ENCODE data around the gene ALDH8A1. TPM values are rescaled to one million over a fixed set of nuclear protein-coding genes. Genes with fewer than 3 reads are reported as not detected.

Gene ALDH8A1
- total RNA-seq, 1 donor from 2014 or later, result 0.15 TPM

- no peak for TF ChIP-seq CTCF (IDR thresholded peaks at IDR 0.05; ENCODE audit: unreplicated experiment)
- no peak for DNase-seq (ENCODE audit: low spot score)
- no peak overlapping the region for H3K4me3 Mint-ChIP-seq (ENCODE audit: unreplicated experiment)
- H3K9me3 Mint-ChIP-seq (ENCODE audit: unreplicated experiment), result no peaks in the 10 kb centered on the region
- H3K27me3 Mint-ChIP-seq (ENCODE audit: unreplicated experiment), result peaks cover 2% of the 10 kb centered on the region
- H3K4me1 Mint-ChIP-seq (ENCODE audit: unreplicated experiment), result no peaks in the 10 kb centered on the region
- H3K27ac Mint-ChIP-seq (ENCODE audit: unreplicated experiment), result no peak overlapping the region
- no peaks in the 10 kb centered on the region for H3K36me3 Mint-ChIP-seq (ENCODE audit: low read depth, unreplicated experiment)
These were observed 13.0 kb downstream of the ALDH8A1 start for GRCh38 chr6:134936931-134937330.

- Mint-ChIP-seq H3K9me3 (ENCODE audit: unreplicated experiment) (no peaks in the 10 kb centered on the region), H3K4me3 (ENCODE audit: unreplicated experiment) (no peak overlapping the region), H3K36me3 (ENCODE audit: low read depth, unreplicated experiment) (no peaks in the 10 kb centered on the region), H3K4me1 (ENCODE audit: unreplicated experiment) (no peaks in the 10 kb centered on the region), H3K27ac (ENCODE audit: unreplicated experiment) (no peak overlapping the region), H3K27me3 (ENCODE audit: unreplicated experiment) (peaks cover 2% of the 10 kb centered on the region)
- no peak for TF ChIP-seq CTCF (IDR thresholded peaks at IDR 0.05; ENCODE audit: unreplicated experiment)
- no peak for DNase-seq (ENCODE audit: low spot score)
These were observed 13.4 kb downstream of the ALDH8A1 start for GRCh38 chr6:134936476-134936875.

GRCh38 chr6:134934793-134935485 lies 15.0 kb downstream of the ALDH8A1 start:
- H3K4me3 Mint-ChIP-seq (ENCODE audit: unreplicated experiment), result no peak overlapping the region
- H3K27me3 Mint-ChIP-seq (ENCODE audit: unreplicated experiment), result peaks cover 2% of the 10 kb centered on the region
- H3K9me3 Mint-ChIP-seq (ENCODE audit: unreplicated experiment), result no peaks in the 10 kb centered on the region
- no peaks in the 10 kb centered on the region for H3K36me3 Mint-ChIP-seq (ENCODE audit: low read depth, unreplicated experiment)
- TF ChIP-seq CTCF (IDR thresholded peaks at IDR 0.05; ENCODE audit: unreplicated experiment), result no peak
- no peaks in the 10 kb centered on the region for H3K4me1 Mint-ChIP-seq (ENCODE audit: unreplicated experiment)
- no peak overlapping the region for H3K27ac Mint-ChIP-seq (ENCODE audit: unreplicated experiment)
- DNase-seq (ENCODE audit: low spot score), result no peak

- Mint-ChIP-seq H3K36me3 (ENCODE audit: low read depth, unreplicated experiment) (peaks cover 4% of the 10 kb centered on the region), H3K4me1 (ENCODE audit: unreplicated experiment) (peaks cover 3% of the 10 kb centered on the region), H3K9me3 (ENCODE audit: unreplicated experiment) (no peaks in the 10 kb centered on the region), H3K4me3 (ENCODE audit: unreplicated experiment) (no peak overlapping the region), H3K27me3 (ENCODE audit: unreplicated experiment) (no peaks in the 10 kb centered on the region), H3K27ac (ENCODE audit: unreplicated experiment) (no peak overlapping the region)
- DNase-seq (ENCODE audit: low spot score), result no peak
- TF ChIP-seq CTCF (IDR thresholded peaks at IDR 0.05; ENCODE audit: unreplicated experiment), result no peak
These were observed 17.1 kb downstream of the ALDH8A1 start for GRCh38 chr6:134932535-134933470.

GRCh38 chr6:134932098-134932497 lies 17.8 kb downstream of the ALDH8A1 start:
- no peaks in the 10 kb centered on the region for H3K27me3 Mint-ChIP-seq (ENCODE audit: unreplicated experiment)

More at GRCh38 chr6:134932098-134932497, 17.8 kb downstream of the ALDH8A1 start:
- H3K4me1 Mint-ChIP-seq (ENCODE audit: unreplicated experiment), result peaks cover 3% of the 10 kb centered on the region
- H3K36me3 Mint-ChIP-seq (ENCODE audit: low read depth, unreplicated experiment), result peaks cover 4% of the 10 kb centered on the region
- H3K9me3 Mint-ChIP-seq (ENCODE audit: unreplicated experiment), result no peaks in the 10 kb centered on the region
- no peak overlapping the region for H3K27ac Mint-ChIP-seq (ENCODE audit: unreplicated experiment)
- DNase-seq (ENCODE audit: low spot score), result no peak
- no peak for TF ChIP-seq CTCF (IDR thresholded peaks at IDR 0.05; ENCODE audit: unreplicated experiment)
- H3K4me3 Mint-ChIP-seq (ENCODE audit: unreplicated experiment), result no peak overlapping the region

All from endothelial cell (in vitro differentiated cells).